Astrocyte of the hippocampus (primary cell): ENCODE results near the gene SAP30BP.
A peak's percentile ranks its signal among the peaks of the same experiment; 100 is the strongest.

Source experiments
- DNase-seq: peaks from one replicate; pipeline ENCODE4 v3.0.0; 2011; ENCODE audit warnings: low read depth, low spot score

The SAP30BP gene

GRCh38 chr17:75646638-75646992 is 20.5 kb upstream of the SAP30BP start:
- DNase-seq, result no peak

GRCh38 chr17:75647061-75647460 is 20.1 kb upstream of the SAP30BP start:
- DNase-seq, result no peak

- no peak for DNase-seq
Observed at GRCh38 chr17:75647921-75648320, 19.2 kb upstream of the SAP30BP start.

GRCh38 chr17:75649687-75650086 is 17.5 kb upstream of the SAP30BP start:
- DNase-seq, result no peak

GRCh38 chr17:75650874-75651273 is 16.3 kb upstream of the SAP30BP start:
- DNase-seq, result no peak

GRCh38 chr17:75652341-75652740 is 14.8 kb upstream of the SAP30BP start:
- no peak for DNase-seq

- DNase-seq, result peak; percentile 61
Observed at GRCh38 chr17:75652934-75653549, 14.1 kb upstream of the SAP30BP start.

GRCh38 chr17:75654176-75654575 is 13.0 kb upstream of the SAP30BP start:
- no peak for DNase-seq

- no peak for DNase-seq
Observed at GRCh38 chr17:75658237-75658636, 8.9 kb upstream of the SAP30BP start.

- DNase-seq, result no peak
Observed at GRCh38 chr17:75661531-75661930, 5.6 kb upstream of the SAP30BP start.

- DNase-seq, result no peak
Observed at GRCh38 chr17:75662511-75662910, 4.6 kb upstream of the SAP30BP start.

GRCh38 chr17:75664099-75664549 is 3.0 kb upstream of the SAP30BP start:
- DNase-seq, result no peak

- DNase-seq, result no peak
Observed at GRCh38 chr17:75665981-75666380, 1.2 kb upstream of the SAP30BP start.

GRCh38 chr17:75667825-75668224 is 687 bp downstream of the SAP30BP start:
- no peak for DNase-seq

GRCh38 chr17:75668489-75668888 is 1.4 kb downstream of the SAP30BP start:
- no peak for DNase-seq

- no peak for DNase-seq
Observed at GRCh38 chr17:75670868-75671267, 3.7 kb downstream of the SAP30BP start.

- DNase-seq, result no peak
Observed at GRCh38 chr17:75672011-75672410, 4.9 kb downstream of the SAP30BP start.

GRCh38 chr17:75673487-75673886 is 6.3 kb downstream of the SAP30BP start:
- no peak for DNase-seq

GRCh38 chr17:75676461-75676860 is 9.3 kb downstream of the SAP30BP start:
- DNase-seq, result no peak

GRCh38 chr17:75679706-75680211 is 12.6 kb downstream of the SAP30BP start:
- DNase-seq, result peak; percentile 70

GRCh38 chr17:75680431-75680830 is 13.3 kb downstream of the SAP30BP start:
- DNase-seq, result no peak

GRCh38 chr17:75681289-75681688 is 14.2 kb downstream of the SAP30BP start:
- peak; percentile 58 for DNase-seq

- peak; percentile 57 for DNase-seq
Observed at GRCh38 chr17:75683583-75683982, 16.4 kb downstream of the SAP30BP start.

GRCh38 chr17:75684249-75684648 is 17.1 kb downstream of the SAP30BP start:
- no peak for DNase-seq
